Stomach (tissue), 9 donors: ENCODE measurements around the gene PROB1. TPM values are rescaled to one million over a fixed set of nuclear protein-coding genes. Genes with fewer than 3 reads are reported as not detected.

Source experiments
- DNase-seq, 2 donors: peaks; one replicate each; pipeline versions ENCODE4 v3.0.0 to v3.0.0-alpha.2; 2013 to 2019
- H3K27ac ChIP-seq, 5 donors: fragments of 200-600 bp in 4 of 5; sonication (generic) in 4 of 5; one replicate each; pipeline ENCODE4 v1.5.1; 2013 to 2019; ENCODE audit warnings: mild to moderate bottlenecking in 1 of 5, moderate library complexity in 1 of 5
- H3K27me3 ChIP-seq, 3 donors: fragments of 200-600 bp; sonication (generic); one replicate each; pipeline ENCODE4 v1.5.1; 2017 to 2019; ENCODE audit warnings: mixed run types in 1 of 3
- H3K36me3 ChIP-seq, 4 donors: fragments of 200-600 bp; sonication (generic); 1 replicate in 3 of 4; 2 replicates in 1 of 4; pipeline ENCODE4 v1.5.1; 2016 to 2019
- H3K4me1 ChIP-seq, 4 donors: fragments of 200-600 bp; sonication (generic); one replicate each; pipeline ENCODE4 v1.5.1; 2016 to 2019
- H3K4me3 ChIP-seq, 4 donors: fragments of 200-600 bp; sonication (generic) in 3 of 4; one replicate each; pipeline ENCODE4 v1.5.1; 2016 to 2019; ENCODE audit warnings: mild to moderate bottlenecking in 1 of 4
- H3K9me3 ChIP-seq, 4 donors: fragments of 200-600 bp; sonication (generic); one replicate each; pipeline ENCODE4 v1.5.1; 2016 to 2019
- EP300 ChIP-seq: sonication (generic); formaldehyde crosslinking; IDR thresholded peaks from one replicate; pipeline ENCODE4 v1.6.1; 2017; ENCODE audit warnings: antibody characterized with exemption
- POLR2A ChIP-seq, 4 donors: fragments of 450-650 bp; IDR thresholded peaks; one replicate each; pipeline ENCODE4 v1.6.1; 2016; ENCODE audit warnings: antibody characterized with exemption in 4 of 4, control low read depth in 2 of 4, mild to moderate bottlenecking in 1 of 4, moderate library complexity in 1 of 4
- POLR2AphosphoS5 ChIP-seq, 3 donors: sonication (generic); formaldehyde crosslinking; IDR thresholded peaks; one replicate each; pipeline ENCODE4 v1.6.1; 2016; ENCODE audit warnings: antibody characterized with exemption in 3 of 3
- WGBS, 5 donors: extraction: QIAGEN DNeasy Blood & Tissue Kit in 3 of 5; methylation state at CpG; one replicate each; pipeline versions ENCODE4 v1.1.5 to v1.1.7; 2013 to 2018; 5-methylcytosine and 5-hydroxymethylcytosine counted together
- intact Hi-C: fragments of 100-400 bp; cut with DNase I; formaldehyde crosslinking; loops from one replicate; pipeline ENCODE4 v1.15.1; 2023; ENCODE audit warnings: low total_unique reads
- polyA plus RNA-seq, 3 donors: library from polyadenylated mRNA; stranded (reverse); fragments of 200-250 nt; gene quantifications; one replicate each; pipeline ENCODE4 v1.2.3, GENCODE V29; 2013
- total RNA-seq, 5 donors: library from RNA; depleted of rRNA; stranded (reverse); fragments of >200 nt; gene quantifications; one replicate each; pipeline versions ENCODE4 v1.1.0 to v1.2.3, GENCODE V29; 2014 to 2016
- TF ChIP-seq, protein P1 (sequence below), 7 experiments: fragments of 450-650 bp in 4 of 7; fragments of 200-600 bp in 3 of 7; sonication (generic) in 3 of 7; IDR thresholded peaks; one replicate each; pipeline ENCODE4 v1.5.1; 2016 to 2019; ENCODE audit warnings: antibody characterized with exemption in 7 of 7, control low read depth in 2 of 7, mild to moderate bottlenecking in 1 of 7
- donor health status: healthy with polysubstance abuse.
- donor health status: Bipolar disorder and iron deficiency.
- donor health status: healthy.

PROB1 gene
- total and polyA plus RNA-seq, 8 donors, result 0.55 to 0.89 (median 0.73) TPM; not detected in 3

DNA sequence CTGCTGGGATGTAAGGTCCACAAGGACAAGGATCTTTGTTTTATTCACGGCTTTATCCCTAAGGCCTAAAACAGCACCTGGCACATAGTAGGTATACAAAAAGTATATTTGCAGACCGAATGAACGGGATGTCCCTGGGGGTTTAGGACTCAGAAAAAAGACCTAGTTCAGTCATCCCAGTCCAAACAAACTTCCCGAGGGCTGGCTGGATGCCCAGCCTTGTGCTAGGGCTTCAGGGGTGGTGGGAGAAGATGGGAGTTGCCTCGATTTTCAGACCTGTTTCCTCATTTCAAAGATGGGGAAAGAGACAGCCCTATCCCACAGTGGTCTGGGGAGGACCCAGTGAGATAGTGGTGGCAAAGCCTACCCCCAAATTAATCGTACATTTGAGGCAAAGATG is 3.0 kb upstream of the PROB1 start:
- intact Hi-C loops, result no loop called here
- H3K36me3 ChIP-seq, result peaks cover 0 to 3% (median 0%) of the 10 kb centered on the region in 4 donors

DNA sequence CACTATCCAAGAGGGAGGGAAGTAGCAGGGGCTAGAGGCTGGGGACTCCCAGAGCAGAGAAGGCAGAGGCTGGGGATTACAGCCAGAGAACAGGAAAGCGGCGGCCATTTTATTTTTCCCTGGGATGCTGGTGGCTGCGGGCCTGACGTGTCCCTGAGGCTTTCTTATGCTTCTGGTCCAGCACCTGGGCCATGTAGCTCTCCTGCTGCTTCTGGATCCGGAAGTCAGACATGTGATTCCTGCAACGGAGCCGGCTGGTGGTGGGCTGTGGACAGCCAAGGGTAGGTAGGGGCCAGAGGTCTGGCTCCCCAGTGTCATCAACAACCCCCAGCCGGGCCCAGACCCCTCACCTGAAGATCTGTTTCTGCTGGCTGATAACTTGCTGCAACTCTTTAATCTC is 1.8 kb upstream of the PROB1 start:
- Histone ChIP-seq H3K36me3 (peaks cover 0 to 3% (median 0%) of the 10 kb centered on the region in 4 donors), H3K27ac (no peak overlapping the region), H3K9me3 (no peaks in the 10 kb centered on the region), H3K4me1 (peaks cover 8 to 40% (median 36%) of the 10 kb centered on the region in 4 donors), H3K4me3 (no peak overlapping the region), H3K27me3 (peaks cover 0 to 40% (median 0%) of the 10 kb centered on the region in 3 donors)
- TF ChIP-seq, protein P1, sequence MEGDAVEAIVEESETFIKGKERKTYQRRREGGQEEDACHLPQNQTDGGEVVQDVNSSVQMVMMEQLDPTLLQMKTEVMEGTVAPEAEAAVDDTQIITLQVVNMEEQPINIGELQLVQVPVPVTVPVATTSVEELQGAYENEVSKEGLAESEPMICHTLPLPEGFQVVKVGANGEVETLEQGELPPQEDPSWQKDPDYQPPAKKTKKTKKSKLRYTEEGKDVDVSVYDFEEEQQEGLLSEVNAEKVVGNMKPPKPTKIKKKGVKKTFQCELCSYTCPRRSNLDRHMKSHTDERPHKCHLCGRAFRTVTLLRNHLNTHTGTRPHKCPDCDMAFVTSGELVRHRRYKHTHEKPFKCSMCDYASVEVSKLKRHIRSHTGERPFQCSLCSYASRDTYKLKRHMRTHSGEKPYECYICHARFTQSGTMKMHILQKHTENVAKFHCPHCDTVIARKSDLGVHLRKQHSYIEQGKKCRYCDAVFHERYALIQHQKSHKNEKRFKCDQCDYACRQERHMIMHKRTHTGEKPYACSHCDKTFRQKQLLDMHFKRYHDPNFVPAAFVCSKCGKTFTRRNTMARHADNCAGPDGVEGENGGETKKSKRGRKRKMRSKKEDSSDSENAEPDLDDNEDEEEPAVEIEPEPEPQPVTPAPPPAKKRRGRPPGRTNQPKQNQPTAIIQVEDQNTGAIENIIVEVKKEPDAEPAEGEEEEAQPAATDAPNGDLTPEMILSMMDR (IDR thresholded peaks at IDR 0.05), result no peak
- TF ChIP-seq EP300 (no peak), POLR2AphosphoS5 (IDR thresholded peaks at IDR 0.05) (no peak), POLR2A (IDR thresholded peaks at IDR 0.05) (no peak)
- DNase-seq, result no peak
- intact Hi-C loops, result no loop called here
- WGBS, 5 donors, result 88 to 97% (median 92%) methylated on average over 7 to 8 of the region's 8 CpGs

More for the DNA sequence above, 3.0 kb upstream of the PROB1 start:
- TF ChIP-seq POLR2A (IDR thresholded peaks at IDR 0.05) (no peak), EP300 (no peak), POLR2AphosphoS5 (IDR thresholded peaks at IDR 0.05) (no peak)
- TF ChIP-seq, protein P1 (IDR thresholded peaks at IDR 0.05), result no peak
- Histone ChIP-seq H3K27ac (no peak overlapping the region), H3K4me1 (peaks cover 2 to 30% (median 25%) of the 10 kb centered on the region in 4 donors), H3K27me3 (peaks cover 0 to 28% (median 0%) of the 10 kb centered on the region in 3 donors), H3K9me3 (no peaks in the 10 kb centered on the region), H3K4me3 (no peak overlapping the region)
- WGBS, 5 donors, result 35 to 41% (median 38%) methylated on average over 6 of the region's 6 CpGs
- no peak for DNase-seq

DNA sequence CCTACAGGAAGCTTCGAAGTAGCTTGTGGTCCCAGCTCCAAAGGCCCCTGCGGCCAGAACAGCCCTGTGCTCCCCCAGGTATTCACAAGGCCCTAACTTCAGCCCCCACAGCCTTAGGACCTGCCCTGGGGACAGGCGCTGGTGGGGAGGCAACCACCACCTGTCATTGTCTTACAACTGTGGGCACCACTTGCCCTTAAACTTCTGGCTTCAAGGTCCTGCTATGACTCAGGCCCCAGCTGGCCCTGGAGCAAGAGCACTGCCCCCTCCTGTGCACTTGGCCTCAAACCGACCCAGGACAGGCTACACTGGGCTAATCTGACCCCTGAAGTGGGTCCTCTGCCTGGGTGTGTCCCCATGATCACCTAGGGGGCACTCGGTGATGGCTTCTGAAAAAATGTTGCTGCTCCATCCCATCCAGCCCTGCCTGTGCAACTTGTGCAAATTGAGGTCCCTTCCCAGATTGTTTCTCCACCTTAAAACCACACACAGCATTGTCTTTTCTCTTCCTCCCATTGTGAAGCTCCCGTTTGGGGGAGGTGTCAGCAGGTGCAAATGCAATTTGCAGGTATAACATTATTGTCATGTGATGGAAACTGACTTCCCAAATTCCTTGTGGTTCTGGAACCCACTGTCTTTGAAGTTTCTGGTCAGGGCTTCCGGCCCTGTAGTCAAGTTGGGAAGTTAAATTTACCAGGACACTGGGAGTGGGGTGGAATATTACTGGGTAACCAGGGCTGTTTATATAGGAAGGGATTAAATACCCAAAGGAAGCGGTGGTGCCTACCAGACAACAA is 1.1 kb upstream of the PROB1 start:
- TF ChIP-seq POLR2A (IDR thresholded peaks at IDR 0.05) (no peak), POLR2AphosphoS5 (IDR thresholded peaks at IDR 0.05) (no peak), EP300 (no peak)
- TF ChIP-seq, protein P1 (IDR thresholded peaks at IDR 0.05), result no peak
- intact Hi-C loops, result no loop called here
- H3K4me1 ChIP-seq, result peaks cover 14 to 46% (median 43%) of the 10 kb centered on the region in 4 donors
- peaks cover 0 to 42% (median 0%) of the 10 kb centered on the region in 3 donors for H3K27me3 ChIP-seq
- H3K9me3 ChIP-seq, result no peaks in the 10 kb centered on the region
- H3K4me3 ChIP-seq, result no peak overlapping the region
- H3K36me3 ChIP-seq, result peaks cover 0 to 3% (median 0%) of the 10 kb centered on the region in 4 donors
- no peak for DNase-seq
- no peak overlapping the region for H3K27ac ChIP-seq
- 73 to 87% (median 80%) methylated on average over 5 to 8 of the region's 8 CpGs for WGBS, 5 donors

DNA sequence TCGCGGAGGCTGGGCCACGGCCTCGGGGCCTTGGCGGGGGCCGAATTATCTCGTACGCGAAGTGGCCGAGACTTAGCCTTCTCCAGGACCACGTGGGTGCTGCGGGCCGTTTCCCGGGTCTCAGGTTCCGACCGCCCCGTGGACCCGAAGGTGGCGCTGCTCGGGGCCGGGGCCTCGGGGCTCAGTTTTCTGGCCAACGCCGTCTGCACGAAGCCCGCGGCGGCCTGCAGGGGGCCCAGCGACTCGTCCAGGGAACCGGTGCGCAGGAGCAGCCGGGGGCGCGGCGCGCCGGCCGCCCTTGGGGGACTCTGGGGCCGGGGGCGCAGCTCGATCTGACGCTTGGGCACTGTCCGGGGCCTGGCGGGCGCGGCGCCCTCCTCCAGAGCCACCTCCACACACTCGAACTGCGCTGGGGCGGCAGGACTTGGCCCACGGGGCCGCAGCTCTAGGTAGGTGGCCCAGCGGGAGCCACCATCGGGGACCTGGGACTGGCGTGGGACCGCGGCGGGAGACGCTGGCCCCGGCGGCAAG is 716 bp downstream of the PROB1 start:
- peak overlapping the region; percentile 39 to 62 (median 51) for H3K4me3 ChIP-seq
- H3K9me3 ChIP-seq, result no peaks in the 10 kb centered on the region
- 27 to 59% (median 48%) methylated on average over 17 to 62 of the region's 62 CpGs for WGBS, 5 donors
- DNase-seq, result peak in 1 of 2 donors; percentile 70
- H3K27me3 ChIP-seq, result peaks cover 0 to 42% (median 0%) of the 10 kb centered on the region in 3 donors
- peak overlapping the region in 3 of 5 donors; percentile 34 to 71 (median 58) for H3K27ac ChIP-seq
- H3K36me3 ChIP-seq, result no peaks in the 10 kb centered on the region
- H3K4me1 ChIP-seq, result peaks cover 19 to 56% (median 51%) of the 10 kb centered on the region in 4 donors
- TF ChIP-seq POLR2A (IDR thresholded peaks at IDR 0.05) (no peak), POLR2AphosphoS5 (IDR thresholded peaks at IDR 0.05) (no peak), EP300 (no peak)
- TF ChIP-seq, protein P1 (IDR thresholded peaks at IDR 0.05), result peak in 1 of 7 experiments; percentile 51
- intact Hi-C loops, result no loop called here
